Activated CD4-positive, alpha-beta memory T cell treated with anti-CD3 and anti-CD28 coated beads, Interleukin-2, amount 10 ng/mL, durations not matched to agents 7 days and 5 days (primary cell): ENCODE data around the gene XAF1. TPM values are rescaled to one million over a fixed set of nuclear protein-coding genes. Genes with fewer than 3 reads are reported as not detected.
"Not testable (repeated sequence)": the region's sequence is repeated elsewhere in the genome, so short reads cannot be mapped to it uniquely, and the experiment has no call there.

Source experiments
- CTCF ChIA-PET: fragments of 350-600 bp; sonication (Branson Sonifier 250); formaldehyde crosslinking; loops from one replicate; lab custom pipeline; 2021; ENCODE audit warnings: antibody characterized with exemption, inconsistent platforms; lab: Charles Lee
- POLR2A ChIA-PET: fragments of 350-600 bp; sonication (Branson Sonifier 250); formaldehyde crosslinking; loops from one replicate; lab custom pipeline; 2021; ENCODE audit warnings: antibody characterized with exemption; lab: Charles Lee
- DNase-seq: peaks from one replicate; pipeline ENCODE4 v3.0.0-alpha.2; 2020
- H3K27ac Mint-ChIP-seq: one replicate; pipeline ENCODE4 v1.8.0; 2021; ENCODE audit warnings: mild to moderate bottlenecking, mixed read lengths
- H3K27me3 Mint-ChIP-seq: one replicate; pipeline ENCODE4 v1.8.0; 2021; ENCODE audit warnings: mixed read lengths
- H3K36me3 Mint-ChIP-seq: one replicate; pipeline ENCODE4 v1.8.0; 2021; ENCODE audit warnings: low read depth, mixed read lengths
- H3K4me1 Mint-ChIP-seq: one replicate; pipeline ENCODE4 v1.8.0; 2021; ENCODE audit warnings: mixed read lengths
- H3K4me3 Mint-ChIP-seq: one replicate; pipeline ENCODE4 v1.8.0; 2021; ENCODE audit warnings: mild to moderate bottlenecking, mixed read lengths
- H3K9me3 Mint-ChIP-seq: one replicate; pipeline ENCODE4 v1.8.0; 2021; ENCODE audit warnings: mixed read lengths
- total RNA-seq, 2 experiments: library from RNA; stranded (reverse); gene quantifications; one replicate each; pipeline ENCODE4 v1.2.3, GENCODE V29; 2021

Gene XAF1
- total RNA-seq, 2 experiments from 2014 or later, result 408 TPM

- no peak overlapping the region for H3K27ac Mint-ChIP-seq
- H3K36me3 Mint-ChIP-seq, result no peaks in the 10 kb centered on the region
- no peaks in the 10 kb centered on the region for H3K9me3 Mint-ChIP-seq
- H3K27me3 Mint-ChIP-seq, result peaks cover 40% of the 10 kb centered on the region
- DNase-seq, result no peak
- POLR2A ChIA-PET, result no interaction called here
- CTCF ChIA-PET, result no interaction called here
- H3K4me1 Mint-ChIP-seq, result peaks cover 7% of the 10 kb centered on the region
- no peak overlapping the region for H3K4me3 Mint-ChIP-seq
Observed at GRCh38 chr17:6793748-6794493, 38.1 kb downstream of the XAF1 start.

- ChIA-PET POLR2A (no interaction called here), CTCF (no interaction called here)
- Mint-ChIP-seq H3K4me3 (no peak overlapping the region), H3K27ac (no peak overlapping the region), H3K9me3 (no peaks in the 10 kb centered on the region), H3K27me3 (peaks cover 27% of the 10 kb centered on the region), H3K4me1 (peaks cover 7% of the 10 kb centered on the region), H3K36me3 (no peaks in the 10 kb centered on the region)
- DNase-seq, result no peak
Observed at GRCh38 chr17:6796017-6796886, 40.4 kb downstream of the XAF1 start.

GRCh38 chr17:6796887-6797490, 41.1 kb downstream of the XAF1 start:
- H3K36me3 Mint-ChIP-seq, result no peaks in the 10 kb centered on the region
- no peak overlapping the region for H3K4me3 Mint-ChIP-seq
- DNase-seq, result no peak
- H3K9me3 Mint-ChIP-seq, result no peaks in the 10 kb centered on the region
- no peak overlapping the region for H3K27ac Mint-ChIP-seq
- H3K27me3 Mint-ChIP-seq, result peaks cover 22% of the 10 kb centered on the region
- POLR2A ChIA-PET, result no interaction called here
- peaks cover 7% of the 10 kb centered on the region for H3K4me1 Mint-ChIP-seq
- CTCF ChIA-PET, result no interaction called here

DNA sequence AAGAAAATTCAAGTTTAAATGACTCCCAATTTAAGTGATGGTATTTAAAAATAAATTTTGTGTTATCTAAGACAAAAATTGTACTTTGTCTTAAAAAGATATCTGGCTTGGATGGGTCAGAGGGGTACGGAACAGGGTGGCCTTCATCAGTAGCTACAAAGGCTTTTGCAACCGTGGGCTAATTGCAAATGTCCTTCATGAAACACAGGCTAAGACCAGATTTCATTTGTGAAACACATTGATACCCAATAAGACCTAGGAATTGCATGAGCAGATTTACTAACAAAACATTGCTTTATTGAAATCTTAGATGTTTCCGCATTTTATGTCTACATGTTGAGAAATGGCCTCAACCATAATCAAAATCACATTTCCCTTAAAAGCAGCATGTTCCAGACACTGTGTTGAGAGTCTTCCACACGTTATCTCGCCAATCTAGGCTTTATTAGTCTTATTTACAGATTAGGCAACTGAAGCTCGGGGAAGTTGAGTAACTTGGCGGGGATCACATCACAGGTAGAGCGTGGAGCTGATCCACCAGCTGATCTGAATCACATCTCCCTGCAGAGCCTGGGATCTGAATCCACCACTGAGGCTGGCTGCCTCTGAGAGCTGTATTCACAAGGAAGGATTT, 42.0 kb downstream of the XAF1 start:
- Mint-ChIP-seq H3K4me1 (peaks cover 7% of the 10 kb centered on the region), H3K36me3 (no peaks in the 10 kb centered on the region), H3K4me3 (no peak overlapping the region), H3K9me3 (no peaks in the 10 kb centered on the region), H3K27me3 (peaks cover 14% of the 10 kb centered on the region), H3K27ac (no peak overlapping the region)
- ChIA-PET CTCF (no interaction called here), POLR2A (no interaction called here)
- DNase-seq, result no peak

DNA sequence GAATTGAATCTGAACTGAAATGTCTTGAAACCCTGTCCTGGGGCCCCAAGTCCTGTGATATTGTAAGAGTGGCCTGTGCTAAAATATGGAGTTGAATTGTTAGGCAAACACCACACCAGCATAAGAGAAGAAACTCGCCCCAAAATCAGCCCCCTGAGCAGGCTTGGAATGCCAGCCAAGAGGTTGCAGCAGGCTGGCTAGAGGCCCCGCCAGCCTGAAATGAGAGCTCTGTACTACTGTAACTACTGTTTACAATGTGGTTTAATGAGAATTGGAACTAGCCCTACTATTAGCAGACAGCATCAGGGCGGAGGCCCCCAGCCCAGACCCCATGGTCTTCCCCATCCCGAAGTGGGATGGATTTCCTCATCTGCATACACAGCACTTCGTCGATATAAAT, 43.9 kb downstream of the XAF1 start:
- H3K27me3 Mint-ChIP-seq, result peaks cover 10% of the 10 kb centered on the region
- no peaks in the 10 kb centered on the region for H3K36me3 Mint-ChIP-seq
- DNase-seq, result no peak
- POLR2A ChIA-PET, result no interaction called here
- no peak overlapping the region for H3K27ac Mint-ChIP-seq
- H3K4me3 Mint-ChIP-seq, result no peak overlapping the region
- CTCF ChIA-PET, result no interaction called here
- H3K4me1 Mint-ChIP-seq, result no peaks in the 10 kb centered on the region
- no peaks in the 10 kb centered on the region for H3K9me3 Mint-ChIP-seq

GRCh38 chr17:6800422-6801027, 44.7 kb downstream of the XAF1 start:
- Mint-ChIP-seq H3K4me3 (no peak overlapping the region), H3K36me3 (no peaks in the 10 kb centered on the region), H3K27ac (no peak overlapping the region), H3K4me1 (no peaks in the 10 kb centered on the region), H3K9me3 (no peaks in the 10 kb centered on the region), H3K27me3 (peaks cover 17% of the 10 kb centered on the region)
- no peak for DNase-seq
- ChIA-PET CTCF (no interaction called here), POLR2A (no interaction called here)

DNA sequence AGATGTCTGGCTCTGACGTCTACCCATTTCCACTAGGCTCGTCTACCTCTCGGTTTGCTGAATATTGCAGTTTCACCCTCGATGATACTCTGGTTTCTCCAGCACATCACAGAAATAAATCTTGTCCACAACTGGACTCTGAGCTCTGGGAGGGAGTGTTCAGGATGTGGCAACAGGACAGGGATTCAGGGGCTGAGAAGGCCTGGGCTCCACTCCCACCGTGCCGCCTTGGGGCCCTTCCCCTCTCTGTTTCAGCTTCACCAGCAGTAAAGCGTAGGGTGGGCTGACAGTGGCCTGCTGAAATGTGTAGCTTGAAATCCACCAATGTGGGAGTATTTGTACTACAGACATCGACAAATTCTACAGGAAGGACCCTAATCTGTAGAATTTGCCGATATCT, 55.7 kb downstream of the XAF1 start:
- peaks cover 11% of the 10 kb centered on the region for H3K27me3 Mint-ChIP-seq
- no peak for DNase-seq
- H3K36me3 Mint-ChIP-seq, result no peaks in the 10 kb centered on the region
- H3K4me1 Mint-ChIP-seq, result no peaks in the 10 kb centered on the region
- H3K9me3 Mint-ChIP-seq, result no peaks in the 10 kb centered on the region
- H3K4me3 Mint-ChIP-seq, result no peak overlapping the region
- POLR2A ChIA-PET, result no interaction called here
- CTCF ChIA-PET, result no interaction called here
- H3K27ac Mint-ChIP-seq, result no peak overlapping the region

GRCh38 chr17:6812295-6812694, 56.4 kb downstream of the XAF1 start:
- no peak overlapping the region for H3K4me3 Mint-ChIP-seq
- peaks cover 11% of the 10 kb centered on the region for H3K27me3 Mint-ChIP-seq
- POLR2A ChIA-PET, result no interaction called here
- CTCF ChIA-PET, result no interaction called here
- no peak for DNase-seq
- H3K9me3 Mint-ChIP-seq, result no peaks in the 10 kb centered on the region
- H3K4me1 Mint-ChIP-seq, result no peaks in the 10 kb centered on the region
- no peaks in the 10 kb centered on the region for H3K36me3 Mint-ChIP-seq
- H3K27ac Mint-ChIP-seq, result no peak overlapping the region

GRCh38 chr17:6815775-6816174, 59.9 kb downstream of the XAF1 start:
- no peak overlapping the region for H3K4me3 Mint-ChIP-seq
- ChIA-PET POLR2A (no interaction called here), CTCF (no interaction called here)
- H3K9me3 Mint-ChIP-seq, result no peaks in the 10 kb centered on the region
- no peak overlapping the region for H3K27ac Mint-ChIP-seq
- no peak for DNase-seq
- H3K36me3 Mint-ChIP-seq, result no peaks in the 10 kb centered on the region
- peaks cover 13% of the 10 kb centered on the region for H3K27me3 Mint-ChIP-seq
- H3K4me1 Mint-ChIP-seq, result no peaks in the 10 kb centered on the region

DNA sequence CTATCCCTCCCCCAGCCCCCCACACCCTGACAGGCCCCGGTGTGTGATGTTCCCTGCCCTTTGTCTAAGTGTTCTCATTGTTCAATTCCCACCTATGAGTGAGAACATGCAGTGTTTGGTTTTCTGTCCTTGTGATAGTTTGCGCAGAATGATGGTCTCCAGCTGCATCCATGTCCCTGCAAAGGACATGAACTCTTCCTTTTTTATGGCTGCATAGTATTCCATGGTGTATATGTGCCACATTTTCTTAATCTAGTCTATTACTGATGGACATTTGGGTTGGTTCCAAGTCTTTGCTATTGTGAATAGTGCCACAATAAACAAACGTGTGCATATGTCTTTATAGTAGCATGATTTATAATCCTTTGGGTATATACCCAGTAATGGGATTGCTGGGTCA, 60.5 kb downstream of the XAF1 start:
- peaks cover 15% of the 10 kb centered on the region for H3K27me3 Mint-ChIP-seq
- POLR2A ChIA-PET, H3K36me3 Mint-ChIP-seq, H3K4me3 Mint-ChIP-seq, H3K9me3 Mint-ChIP-seq, H3K4me1 Mint-ChIP-seq, DNase-seq, H3K27ac Mint-ChIP-seq: not testable (repeated sequence)
- CTCF ChIA-PET, result interaction anchor here (1.1 kb wide), 1 partner anchor 27 kb away, joined by 3 read pairs; no protein-coding TSS in a partner anchor

GRCh38 chr17:6818938-6819337, 63.1 kb downstream of the XAF1 start:
- no peaks in the 10 kb centered on the region for H3K4me1 Mint-ChIP-seq
- POLR2A ChIA-PET, result no interaction called here
- no peaks in the 10 kb centered on the region for H3K36me3 Mint-ChIP-seq
- no peak overlapping the region for H3K4me3 Mint-ChIP-seq
- H3K9me3 Mint-ChIP-seq, result no peaks in the 10 kb centered on the region
- CTCF ChIA-PET, result no interaction called here
- peaks cover 26% of the 10 kb centered on the region for H3K27me3 Mint-ChIP-seq
- no peak overlapping the region for H3K27ac Mint-ChIP-seq
- no peak for DNase-seq

GRCh38 chr17:6823011-6823442, 67.2 kb downstream of the XAF1 start:
- ChIA-PET POLR2A (no interaction called here), CTCF (interaction anchor here (0.7 kb wide), 1 partner anchor 732 kb away, joined by 4 read pairs; no protein-coding TSS in a partner anchor)

More at GRCh38 chr17:6823011-6823442, 67.2 kb downstream of the XAF1 start:
- DNase-seq, result no peak
- Mint-ChIP-seq H3K9me3 (no peaks in the 10 kb centered on the region), H3K4me3 (no peak overlapping the region), H3K36me3 (no peaks in the 10 kb centered on the region), H3K27me3 (peaks cover 43% of the 10 kb centered on the region), H3K4me1 (no peaks in the 10 kb centered on the region), H3K27ac (no peak overlapping the region)
